Hematopoietic multipotent progenitor cell treated with erythropoietin and hydrocortisone succinate and interleukin-3 and kit ligand, for 6 days (in vitro differentiated cells): Measurements from ENCODE around the gene MCM5.
A peak's percentile ranks its signal among the peaks of the same experiment; 100 is the strongest.
"Not testable (repeated sequence)": the region's sequence is repeated elsewhere in the genome, so short reads cannot be mapped to it uniquely, and the experiment has no call there.

Experiments
- DNase-seq: peaks from one replicate; pipeline ENCODE4 v3.0.0-alpha.2; 2015

MCM5 gene

DNA sequence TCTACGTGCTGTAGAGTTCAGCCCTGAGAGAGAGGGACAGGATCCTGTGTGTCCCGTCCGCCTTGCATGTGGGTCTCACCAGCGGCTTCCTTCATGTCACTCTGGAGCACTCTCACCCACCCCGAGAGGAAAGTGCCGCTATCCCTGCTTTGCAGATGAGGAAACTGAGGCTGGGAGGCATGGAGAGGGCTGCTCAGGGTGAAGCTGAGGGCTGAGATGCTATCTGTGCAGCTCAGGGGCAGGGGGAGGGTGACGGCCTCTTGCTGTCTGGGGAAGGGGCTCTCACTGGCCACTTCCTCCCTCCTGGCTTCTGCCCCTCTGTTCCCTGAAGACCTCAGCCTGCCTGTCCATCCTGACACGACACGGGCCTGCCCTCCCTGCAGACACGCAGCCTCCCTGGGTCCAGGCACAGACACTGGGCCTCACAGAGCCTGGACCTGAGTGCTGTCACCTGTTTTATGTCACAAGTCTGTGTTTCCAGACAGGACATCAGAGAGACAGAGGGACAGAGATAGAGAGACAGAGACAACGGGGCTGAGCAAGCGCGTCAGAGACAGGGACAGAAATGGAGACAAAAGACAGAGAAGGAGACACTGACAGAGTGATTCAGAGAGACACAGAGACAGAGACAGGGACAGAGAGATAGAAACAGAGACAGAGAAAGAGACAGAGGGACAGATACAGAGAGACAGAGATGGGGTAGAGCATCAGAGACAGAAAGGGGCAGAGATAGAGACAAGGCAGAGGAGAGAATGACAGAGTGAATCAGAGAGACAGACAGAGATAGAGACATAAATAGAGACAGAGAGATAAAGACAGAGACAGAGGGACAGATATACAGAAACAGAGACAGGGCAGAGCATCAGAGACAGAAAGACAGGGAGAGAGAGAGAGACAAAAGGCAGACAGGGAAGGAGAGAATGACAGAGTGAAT lies 53.1 kb downstream of the MCM5 start:
- no peak for DNase-seq

- peak; percentile 18 for DNase-seq
Measured at GRCh38 chr22:35454416-35455054, 54.6 kb downstream of the MCM5 start.

DNA sequence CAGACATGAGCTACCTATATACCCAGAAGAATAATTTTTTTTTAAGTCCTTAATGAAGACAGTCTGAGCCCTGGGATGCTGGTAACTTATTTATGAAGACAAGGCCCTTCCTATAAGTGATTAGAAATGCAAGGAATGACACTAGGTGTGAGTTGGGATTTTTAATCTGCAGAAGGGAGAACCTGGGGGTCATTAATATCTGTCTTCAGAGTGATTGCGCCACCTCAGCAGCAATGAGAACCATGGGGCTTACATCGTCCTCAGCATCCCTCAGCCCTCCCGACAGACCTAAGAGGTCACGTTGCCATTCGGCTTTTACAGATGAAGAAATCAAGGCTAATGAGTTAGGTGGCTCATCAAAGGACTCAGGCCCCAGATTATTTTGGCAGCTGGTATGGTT lies 55.6 kb downstream of the MCM5 start:
- DNase-seq = no peak

DNA sequence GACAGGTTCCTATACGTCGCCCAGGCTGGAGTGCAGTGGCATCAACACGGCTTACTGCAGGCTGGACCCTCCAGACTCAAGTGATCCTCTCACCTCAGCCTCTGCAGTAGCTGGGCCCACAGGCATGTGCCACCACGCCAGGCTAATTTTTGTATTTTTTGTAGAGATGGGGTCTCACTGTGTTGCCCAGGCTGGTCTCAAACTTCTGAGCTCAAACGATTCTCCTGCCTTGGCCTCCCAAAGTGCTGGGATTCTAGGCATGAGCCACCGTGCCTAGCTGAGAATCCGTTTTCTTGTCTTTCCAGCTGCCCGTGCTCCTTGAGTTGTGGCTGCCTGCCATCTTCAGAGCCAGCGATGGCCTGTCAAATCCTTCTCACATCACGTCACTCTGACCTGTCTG lies 56.8 kb downstream of the MCM5 start:
- no peak for DNase-seq

- DNase-seq = no peak
Measured at GRCh38 chr22:35457729-35458546, 58.0 kb downstream of the MCM5 start.

GRCh38 chr22:35458547-35459422 lies 58.8 kb downstream of the MCM5 start:
- no peak for DNase-seq

DNA sequence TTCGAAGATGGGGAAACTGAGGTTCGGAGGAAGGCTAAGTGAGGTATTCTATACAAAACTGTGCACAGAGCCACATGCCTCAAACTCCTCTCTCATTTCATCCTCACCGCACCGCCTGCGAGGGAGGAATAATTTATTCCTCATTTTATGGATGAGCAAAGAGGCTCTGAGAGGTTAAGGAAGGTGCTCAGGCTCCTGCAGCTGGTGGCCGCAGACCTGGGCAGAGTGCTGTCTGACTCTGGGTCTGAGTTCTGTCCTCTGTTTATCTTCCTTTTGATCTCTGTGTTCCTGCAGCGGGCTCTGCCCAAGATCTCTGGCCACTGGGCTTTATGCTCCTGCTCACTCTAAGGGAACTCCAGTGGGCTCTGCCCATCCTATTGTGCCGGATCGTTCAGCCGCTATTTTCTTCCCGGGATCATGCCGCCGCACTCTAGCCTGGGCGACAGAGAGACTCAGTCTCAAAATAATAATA lies 59.5 kb downstream of the MCM5 start:
- no peak for DNase-seq

GRCh38 chr22:35459976-35460375 lies 60.0 kb downstream of the MCM5 start:
- DNase-seq = not testable (repeated sequence)

GRCh38 chr22:35460688-35461087 lies 60.7 kb downstream of the MCM5 start:
- no peak for DNase-seq

GRCh38 chr22:35462498-35463230 lies 62.7 kb downstream of the MCM5 start:
- DNase-seq = no peak

DNA sequence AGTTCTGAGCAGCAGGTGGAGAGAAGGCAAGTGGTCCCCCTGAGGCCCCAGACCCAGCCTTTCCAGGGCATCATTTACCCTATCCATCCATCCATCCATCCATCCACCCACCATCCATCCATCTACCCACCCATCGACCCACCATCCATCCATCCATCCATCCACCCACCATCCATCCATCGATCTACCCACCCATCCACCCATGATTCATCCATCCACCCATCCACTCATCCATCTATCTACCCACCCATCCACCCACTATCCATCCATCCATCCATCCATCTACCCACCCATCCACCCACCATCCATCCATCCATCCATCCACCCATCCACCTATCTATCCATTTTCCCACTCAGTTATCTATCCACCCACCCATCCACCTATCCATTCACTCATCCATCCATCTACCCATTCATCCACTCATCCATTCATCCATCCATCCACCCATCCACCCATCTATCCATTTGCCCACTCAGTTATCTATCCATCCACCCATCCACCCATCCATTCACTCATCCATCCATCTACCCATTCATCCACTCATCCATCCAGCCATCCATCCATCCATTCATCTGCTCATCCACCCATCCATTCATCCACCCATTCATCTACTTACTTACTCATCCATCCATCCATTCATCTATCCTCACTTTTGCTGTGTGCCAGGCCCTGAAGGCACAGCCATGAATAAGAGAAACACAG lies 63.4 kb downstream of the MCM5 start:
- DNase-seq = no peak

DNA sequence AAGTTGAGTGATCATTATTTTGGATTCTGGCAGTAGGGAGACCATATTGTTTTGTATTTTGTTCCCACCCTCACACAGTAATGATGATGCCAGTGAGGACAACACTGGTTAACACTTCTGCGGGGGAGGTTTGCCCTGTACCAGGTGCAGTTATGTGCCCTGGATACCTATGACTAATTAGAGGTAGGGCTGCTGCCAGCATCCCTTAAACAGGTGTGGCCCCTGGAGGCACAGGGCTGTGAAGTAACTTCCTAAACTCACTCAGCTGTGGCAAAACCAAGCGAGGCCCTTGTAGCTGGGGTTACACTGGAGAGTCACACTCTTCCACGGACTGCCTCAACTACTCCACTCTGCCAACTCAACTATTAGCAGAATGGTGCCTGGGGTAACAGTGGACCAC lies 64.5 kb downstream of the MCM5 start:
- DNase-seq = no peak

DNA sequence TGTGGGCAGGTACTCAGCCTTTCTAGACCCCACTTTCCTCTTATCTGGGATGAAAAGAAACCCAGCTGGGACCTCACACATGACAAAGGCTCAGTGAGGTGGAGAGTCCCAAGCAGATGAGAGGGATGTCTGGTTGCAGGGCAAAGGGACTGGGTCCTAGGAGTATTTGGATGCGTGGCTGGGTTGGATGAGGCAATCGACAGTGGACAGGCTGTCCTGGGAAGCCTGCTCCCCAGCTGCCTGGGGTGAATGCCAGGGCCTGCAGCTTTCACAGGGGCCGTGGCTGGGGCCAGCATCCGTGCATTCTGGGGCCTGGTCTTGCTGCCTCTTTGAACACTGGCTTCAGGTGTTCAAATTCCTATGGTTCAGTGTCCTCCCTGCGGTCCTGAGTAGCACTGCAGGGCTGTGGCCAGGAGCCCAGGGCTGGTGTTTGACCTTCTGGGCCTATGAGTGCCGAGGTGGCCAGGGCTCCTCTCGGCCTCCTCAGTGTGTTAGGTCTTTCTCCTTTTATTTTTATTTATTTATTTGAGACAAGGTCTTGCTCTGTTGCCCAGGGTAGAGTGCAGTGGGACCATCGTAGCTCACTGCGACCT lies 65.3 kb downstream of the MCM5 start:
- no peak for DNase-seq

DNA sequence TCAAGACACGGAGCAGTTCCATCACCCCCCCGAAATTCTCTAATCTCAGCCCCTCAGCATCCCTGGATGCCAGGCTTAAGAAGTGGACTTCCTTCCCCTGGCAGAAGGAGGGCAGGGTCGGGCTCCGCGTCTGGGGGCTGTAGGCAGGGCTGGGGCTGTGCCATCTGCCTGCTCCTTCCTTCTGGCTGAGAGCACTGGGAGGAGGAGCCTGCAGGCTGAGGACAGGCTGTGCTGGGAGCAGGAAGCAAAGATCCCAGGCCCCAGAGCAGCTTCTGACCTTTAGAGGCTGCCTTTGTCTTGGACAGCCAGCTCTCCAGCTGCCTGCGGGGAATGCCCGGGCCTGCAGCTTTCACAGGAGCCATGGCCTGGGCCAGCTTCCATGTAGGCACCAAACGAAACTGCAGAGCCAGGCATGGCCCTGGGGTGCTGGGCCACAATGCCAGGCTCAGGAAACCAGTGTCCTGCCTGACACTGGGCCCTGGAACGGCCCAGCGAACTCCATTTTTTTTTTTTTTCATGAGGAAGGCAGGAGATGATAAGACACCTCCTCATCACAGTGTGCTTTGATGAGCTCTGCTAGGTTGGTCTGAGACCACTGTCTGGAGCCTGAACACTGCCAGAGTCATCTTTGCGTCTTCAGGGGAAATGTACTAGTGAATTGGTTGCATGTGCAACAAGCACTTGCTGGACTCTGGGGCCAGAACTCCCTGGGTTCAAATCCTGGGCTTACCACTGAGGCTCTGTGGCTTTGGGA lies 67.9 kb downstream of the MCM5 start:
- no peak for DNase-seq

DNA sequence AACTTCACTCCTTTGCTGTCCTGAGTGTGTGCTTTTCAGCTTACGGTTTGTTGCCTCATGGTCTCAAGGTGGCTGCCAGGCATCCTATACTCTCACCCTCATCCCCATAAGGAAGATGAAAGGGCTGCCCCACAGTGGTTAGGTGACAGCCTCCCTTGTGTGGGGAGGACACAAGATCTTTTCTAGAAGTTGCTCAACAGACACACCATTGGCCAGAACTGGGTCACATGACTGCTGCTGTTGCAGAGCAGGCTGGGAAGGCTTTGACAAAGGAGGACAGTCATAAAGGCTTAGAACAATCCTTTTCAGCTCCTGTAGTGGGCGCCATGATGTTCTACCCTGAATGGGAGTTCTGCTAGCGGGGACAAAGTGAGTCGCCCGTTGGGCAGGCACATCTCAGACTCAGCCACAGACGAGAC lies 71.0 kb downstream of the MCM5 start:
- DNase-seq = no peak

- not testable (repeated sequence) for DNase-seq
Measured at GRCh38 chr22:35471566-35471965, 71.6 kb downstream of the MCM5 start.

DNA sequence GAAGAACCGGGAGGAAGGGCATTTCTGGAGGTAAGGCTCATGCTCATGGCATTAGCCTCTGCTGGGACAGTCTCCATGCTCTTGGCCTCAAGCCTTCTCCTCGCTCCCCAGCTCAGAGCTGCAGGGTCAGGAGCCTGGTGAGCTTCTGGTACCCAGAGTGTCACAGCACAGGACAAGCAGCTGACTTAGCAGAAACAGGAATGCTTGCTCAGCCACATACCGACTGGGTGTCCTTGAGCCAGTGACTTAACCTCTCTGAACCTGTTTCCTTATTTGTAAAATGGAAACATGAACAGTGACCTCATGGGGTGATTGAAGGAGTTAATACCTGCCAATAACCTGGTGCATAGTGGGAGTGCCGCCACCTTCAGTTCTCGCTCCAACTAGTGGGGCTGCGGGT lies 72.5 kb downstream of the MCM5 start:
- DNase-seq = no peak

DNA sequence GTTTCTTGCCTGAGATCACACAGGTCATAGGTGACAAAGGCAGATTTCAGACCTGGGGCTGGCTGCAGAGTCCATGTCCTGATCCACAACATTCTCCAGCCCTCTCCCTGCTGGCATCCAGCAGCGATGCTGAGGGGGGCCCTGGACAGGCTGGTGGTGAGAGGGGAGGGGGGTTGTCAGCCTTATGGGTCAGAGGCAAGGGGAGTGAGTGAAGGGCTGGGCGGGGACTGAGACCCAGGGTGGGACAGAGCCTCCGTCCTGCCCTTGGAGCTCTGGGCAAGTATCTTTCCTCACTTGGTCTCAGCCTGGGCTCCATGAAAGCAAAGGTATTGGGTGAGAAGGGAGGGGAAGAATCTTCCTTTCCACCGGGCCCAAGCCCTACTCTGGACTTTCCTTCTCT lies 74.0 kb downstream of the MCM5 start:
- DNase-seq = no peak
